Measurements from ENCODE around the gene CNBD2. TPM values are rescaled to one million over a fixed set of nuclear protein-coding genes. Genes with fewer than 3 reads are reported as not detected.
"Not testable (repeated sequence)": the region's sequence is repeated elsewhere in the genome, so short reads cannot be mapped to it uniquely, and the experiment has no call there.

CNBD2 gene
- total and polyA plus RNA-seq, 2 experiments from 2014 or later, result 1.7 to 6.6 TPM

- H3K79me2 ChIP-seq (ENCODE audit: insufficient read depth), result no peaks in the 10 kb centered on the region
- H3K27ac ChIP-seq, result no peak overlapping the region
- H3K4me3 ChIP-seq, result no peak overlapping the region
- H3K36me3 ChIP-seq (ENCODE audit: low read depth), result no peaks in the 10 kb centered on the region
- no peaks in the 10 kb centered on the region for H3F3A ChIP-seq (ENCODE audit: insufficient read depth)
- in situ Hi-C loops (cut with MboI), result no loop called here
- WGBS, 2 experiments (ENCODE audit: low coverage in 1 of 2, low lambda C conversion rate in 2 of 2, missing lambda C conversion rate in 2 of 2), result 57 to 61% methylated on average over 8 of the region's 8 CpGs
- TF ChIP-seq EZH2phosphoT487 (IDR thresholded peaks at IDR 0.05; ENCODE audit: insufficient read depth, low read depth) (no peak), EZH2 (IDR thresholded peaks at IDR 0.05; ENCODE audit: insufficient read depth, poor library complexity, severe bottlenecking) (no peak)
- no peak overlapping the region for H2AFZ ChIP-seq
- no peaks in the 10 kb centered on the region for H3K27me3 ChIP-seq (replicated peaks; ENCODE audit: insufficient read depth)
- no peaks in the 10 kb centered on the region for H3K9me2 ChIP-seq (ENCODE audit: insufficient read depth)
- H4K20me1 ChIP-seq (ENCODE audit: insufficient read depth), result no peaks in the 10 kb centered on the region
- no peak overlapping the region for H3K4me2 ChIP-seq (ENCODE audit: unreplicated experiment)
- no peaks in the 10 kb centered on the region for H3K9me3 ChIP-seq (ENCODE audit: low read depth)
- no peak overlapping the region for H3K9ac ChIP-seq
- no peak for DNase-seq
- H3K4me1 ChIP-seq (ENCODE audit: insufficient read depth), result no peaks in the 10 kb centered on the region
Measured at GRCh38 chr20:36070451-36070850, 102.1 kb downstream of the CNBD2 start.

DNA sequence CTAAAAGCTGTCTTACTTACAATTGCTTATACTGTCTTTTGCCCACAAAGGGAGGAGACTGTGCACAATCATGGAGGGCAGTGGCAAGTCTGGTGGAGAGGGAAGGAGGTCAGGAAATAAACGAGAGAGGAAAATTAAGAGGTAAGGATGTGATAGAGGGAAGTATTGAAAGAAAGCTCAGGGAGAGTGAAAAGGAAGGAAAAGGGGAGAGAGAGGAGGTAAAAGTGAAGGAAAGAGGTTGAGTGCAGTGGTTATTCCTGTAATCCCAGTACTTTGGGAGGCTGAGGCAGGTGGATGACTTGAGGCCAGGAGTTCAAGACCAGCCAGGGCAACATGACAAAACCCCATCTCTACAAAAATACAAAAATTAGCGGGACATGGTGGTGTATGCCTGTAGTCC is 103.5 kb downstream of the CNBD2 start:
- in situ Hi-C loops (cut with MboI), result no loop called here
- H3K27me3 ChIP-seq (replicated peaks; ENCODE audit: insufficient read depth), result no peaks in the 10 kb centered on the region
- H3K27ac ChIP-seq, result no peak overlapping the region
- DNase-seq, result no peak
- H3K9me2 ChIP-seq (ENCODE audit: insufficient read depth), result no peaks in the 10 kb centered on the region
- no peak overlapping the region for H3K9ac ChIP-seq
- no peaks in the 10 kb centered on the region for H3K4me1 ChIP-seq (ENCODE audit: insufficient read depth)
- no peaks in the 10 kb centered on the region for H3K9me3 ChIP-seq (ENCODE audit: low read depth)
- no peaks in the 10 kb centered on the region for H3K36me3 ChIP-seq (ENCODE audit: low read depth)
- 61 to 83% methylated on average over 2 of the region's 2 CpGs for WGBS, 2 experiments (ENCODE audit: low coverage in 1 of 2, low lambda C conversion rate in 2 of 2, missing lambda C conversion rate in 2 of 2)
- H3K4me2 ChIP-seq (ENCODE audit: unreplicated experiment), result no peak overlapping the region
- no peaks in the 10 kb centered on the region for H4K20me1 ChIP-seq (ENCODE audit: insufficient read depth)
- no peaks in the 10 kb centered on the region for H3K79me2 ChIP-seq (ENCODE audit: insufficient read depth)
- no peaks in the 10 kb centered on the region for H3F3A ChIP-seq (ENCODE audit: insufficient read depth)
- TF ChIP-seq EZH2 (IDR thresholded peaks at IDR 0.05; ENCODE audit: insufficient read depth, poor library complexity, severe bottlenecking) (no peak), EZH2phosphoT487 (IDR thresholded peaks at IDR 0.05; ENCODE audit: insufficient read depth, low read depth) (no peak)
- no peak overlapping the region for H2AFZ ChIP-seq
- no peak overlapping the region for H3K4me3 ChIP-seq

GRCh38 chr20:36074983-36075382 is 106.6 kb downstream of the CNBD2 start:
- no peaks in the 10 kb centered on the region for H3K9me2 ChIP-seq (ENCODE audit: insufficient read depth)
- H2AFZ ChIP-seq, result no peak overlapping the region
- H3F3A ChIP-seq (ENCODE audit: insufficient read depth), result no peaks in the 10 kb centered on the region
- H3K27ac ChIP-seq, result no peak overlapping the region
- H3K79me2 ChIP-seq (ENCODE audit: insufficient read depth), result no peaks in the 10 kb centered on the region
- no peaks in the 10 kb centered on the region for H3K27me3 ChIP-seq (replicated peaks; ENCODE audit: insufficient read depth)
- no peaks in the 10 kb centered on the region for H4K20me1 ChIP-seq (ENCODE audit: insufficient read depth)
- in situ Hi-C loops (cut with MboI), result no loop called here
- TF ChIP-seq EZH2 (IDR thresholded peaks at IDR 0.05; ENCODE audit: insufficient read depth, poor library complexity, severe bottlenecking), result no peak
- no peak for TF ChIP-seq EZH2phosphoT487 (IDR thresholded peaks at IDR 0.05; ENCODE audit: insufficient read depth, low read depth)
- H3K4me2 ChIP-seq (ENCODE audit: unreplicated experiment), result no peak overlapping the region
- no peaks in the 10 kb centered on the region for H3K4me1 ChIP-seq (ENCODE audit: insufficient read depth)
- 38 to 46% methylated on average over 2 of the region's 2 CpGs for WGBS, 2 experiments (ENCODE audit: low coverage in 1 of 2, low lambda C conversion rate in 2 of 2, missing lambda C conversion rate in 2 of 2)
- no peak for DNase-seq
- no peaks in the 10 kb centered on the region for H3K36me3 ChIP-seq (ENCODE audit: low read depth)
- H3K9me3 ChIP-seq (ENCODE audit: low read depth), result no peaks in the 10 kb centered on the region
- no peak overlapping the region for H3K4me3 ChIP-seq
- no peak overlapping the region for H3K9ac ChIP-seq

DNA sequence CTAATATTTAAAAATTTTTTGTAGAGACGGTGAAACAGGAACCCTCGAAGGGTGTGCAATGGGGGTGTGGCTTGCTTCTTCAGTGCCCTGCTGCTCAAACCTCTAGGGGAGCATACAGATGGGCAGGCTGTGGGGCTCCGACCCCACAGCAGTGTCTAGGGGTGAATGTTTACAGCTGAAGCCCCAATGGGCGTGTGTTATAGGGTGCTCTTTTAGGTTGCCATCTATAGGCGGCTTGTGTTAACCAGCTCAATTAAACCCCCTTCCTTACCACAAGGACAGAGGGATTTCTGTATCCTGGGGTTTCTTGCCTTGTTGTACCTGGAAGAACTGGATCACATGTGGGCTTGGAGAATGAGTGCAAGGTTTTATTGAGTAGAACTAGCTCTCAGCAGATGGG is 109.4 kb downstream of the CNBD2 start:
- H3F3A ChIP-seq (ENCODE audit: insufficient read depth); H2AFZ ChIP-seq; DNase-seq; H3K9me3 ChIP-seq (ENCODE audit: low read depth); H3K9me2 ChIP-seq (ENCODE audit: insufficient read depth); H3K4me1 ChIP-seq (ENCODE audit: insufficient read depth); H3K27me3 ChIP-seq (replicated peaks; ENCODE audit: insufficient read depth); H3K4me2 ChIP-seq (ENCODE audit: unreplicated experiment); H3K27ac ChIP-seq; H3K4me3 ChIP-seq; H4K20me1 ChIP-seq (ENCODE audit: insufficient read depth); in situ Hi-C loops (cut with MboI); H3K36me3 ChIP-seq (ENCODE audit: low read depth); H3K9ac ChIP-seq; H3K79me2 ChIP-seq (ENCODE audit: insufficient read depth): not testable (repeated sequence)
- WGBS, 2 experiments (ENCODE audit: low coverage in 1 of 2, low lambda C conversion rate in 2 of 2, missing lambda C conversion rate in 2 of 2), result 70 to 76% methylated on average over 5 of the region's 5 CpGs

DNA sequence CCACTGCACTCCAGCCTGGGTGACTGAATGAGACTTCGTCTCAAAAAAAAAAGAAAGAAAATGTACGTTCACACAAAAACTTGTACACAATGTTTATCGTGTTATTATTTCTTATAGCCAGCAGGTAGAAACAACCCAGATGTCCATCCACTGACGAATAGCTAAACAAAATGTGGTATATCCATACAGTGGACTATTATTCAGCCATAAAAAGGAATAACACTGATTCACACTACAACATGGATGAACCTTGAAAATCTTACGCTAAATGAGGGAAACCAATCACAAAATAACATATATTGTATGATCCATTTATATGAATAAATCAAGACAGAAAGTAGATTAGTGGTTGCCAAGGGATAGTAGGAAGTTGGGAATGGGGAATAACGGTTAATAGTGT is 111.1 kb downstream of the CNBD2 start:
- Histone ChIP-seq H3K4me3 (no peak overlapping the region), H3K79me2 (ENCODE audit: insufficient read depth) (no peaks in the 10 kb centered on the region), H3K36me3 (ENCODE audit: low read depth) (no peaks in the 10 kb centered on the region), H3K9me3 (ENCODE audit: low read depth) (no peaks in the 10 kb centered on the region), H3K27me3 (replicated peaks; ENCODE audit: insufficient read depth) (no peaks in the 10 kb centered on the region), H3F3A (ENCODE audit: insufficient read depth) (no peaks in the 10 kb centered on the region), H3K27ac (no peak overlapping the region), H3K9ac (no peak overlapping the region), H4K20me1 (ENCODE audit: insufficient read depth) (no peaks in the 10 kb centered on the region), H2AFZ (no peak overlapping the region), H3K4me1 (ENCODE audit: insufficient read depth) (no peaks in the 10 kb centered on the region), H3K9me2 (ENCODE audit: insufficient read depth) (no peaks in the 10 kb centered on the region), H3K4me2 (ENCODE audit: unreplicated experiment) (no peak overlapping the region)
- TF ChIP-seq EZH2phosphoT487 (IDR thresholded peaks at IDR 0.05; ENCODE audit: insufficient read depth, low read depth) (no peak), EZH2 (IDR thresholded peaks at IDR 0.05; ENCODE audit: insufficient read depth, poor library complexity, severe bottlenecking) (no peak)
- WGBS, 2 experiments (ENCODE audit: low coverage in 1 of 2, low lambda C conversion rate in 2 of 2, missing lambda C conversion rate in 2 of 2), result 93 to 94% methylated on average over 6 of the region's 6 CpGs
- in situ Hi-C loops (cut with MboI), result no loop called here
- no peak for DNase-seq

DNA sequence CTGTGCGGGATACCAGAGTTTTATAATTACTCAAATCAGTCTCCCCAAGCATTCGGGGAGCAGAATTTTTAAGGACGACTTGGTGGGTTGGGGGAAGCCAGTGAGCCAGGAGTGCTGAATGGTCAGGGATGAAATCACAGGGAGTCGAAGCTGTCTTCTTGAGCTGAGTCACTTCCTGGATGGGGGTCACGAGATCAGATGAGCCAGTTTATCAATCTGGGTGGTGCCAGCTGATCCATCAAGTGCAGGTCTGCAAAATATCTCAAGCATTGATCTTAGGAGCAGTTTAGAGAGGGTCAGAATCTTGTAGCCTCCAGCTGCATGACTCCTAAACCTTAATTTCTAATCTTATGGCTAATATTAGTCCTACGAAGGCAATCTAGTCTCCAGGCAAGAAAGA is 111.6 kb downstream of the CNBD2 start:
- H3F3A ChIP-seq (ENCODE audit: insufficient read depth); H3K27ac ChIP-seq; DNase-seq; H2AFZ ChIP-seq; H4K20me1 ChIP-seq (ENCODE audit: insufficient read depth); H3K9me3 ChIP-seq (ENCODE audit: low read depth); H3K9me2 ChIP-seq (ENCODE audit: insufficient read depth); H3K4me1 ChIP-seq (ENCODE audit: insufficient read depth); H3K4me2 ChIP-seq (ENCODE audit: unreplicated experiment); H3K79me2 ChIP-seq (ENCODE audit: insufficient read depth); H3K4me3 ChIP-seq; H3K36me3 ChIP-seq (ENCODE audit: low read depth); H3K27me3 ChIP-seq (replicated peaks; ENCODE audit: insufficient read depth); in situ Hi-C loops (cut with MboI); H3K9ac ChIP-seq: not testable (repeated sequence)
- 68 to 73% methylated on average over 6 of the region's 6 CpGs for WGBS, 2 experiments (ENCODE audit: low coverage in 1 of 2, low lambda C conversion rate in 2 of 2, missing lambda C conversion rate in 2 of 2)

Measured in GM23248 (cell line).